NCI-H82 treated with DMSO at 0.1 percent for 48 hours (cell line): ENCODE measurements around the gene GDF15.
"Not testable (repeated sequence)": the region's sequence is repeated elsewhere in the genome, so short reads cannot be mapped to it uniquely, and the experiment has no call there.

Experiments
- DNase-seq: peaks from one replicate; lab custom pipeline; 2025; ENCODE audit not compliant: unreplicated experiment; lab: John Stamatoyannopoulos, UW

Gene GDF15

DNA sequence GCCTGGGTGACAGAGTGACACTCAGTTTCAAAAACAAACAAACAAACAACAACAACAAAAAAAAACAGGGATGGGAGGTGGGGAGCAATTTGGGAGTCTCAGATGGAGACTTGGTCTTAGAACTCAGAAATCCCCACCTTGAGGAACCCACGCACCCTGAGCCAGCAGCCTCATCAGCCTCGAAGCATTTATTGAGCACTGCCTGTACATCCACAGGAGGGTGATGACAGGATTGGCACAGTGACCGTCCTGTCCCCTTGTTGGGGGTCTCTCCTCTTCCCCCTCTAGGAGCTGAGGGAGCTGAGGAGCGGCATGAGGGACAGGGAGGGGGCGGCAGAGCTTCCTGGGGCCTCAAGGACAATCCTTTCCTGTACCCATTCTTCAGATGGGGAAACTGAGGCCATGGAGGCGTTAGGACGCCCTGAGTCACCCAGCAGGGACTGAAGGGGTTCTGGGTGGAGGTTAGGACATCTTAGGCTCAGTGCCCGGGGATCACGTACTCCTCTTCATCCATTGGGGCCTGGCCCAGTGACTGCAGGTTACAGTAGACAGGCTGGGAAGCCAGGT, 5.6 kb downstream of the GDF15 start:
- no peak for DNase-seq

DNA sequence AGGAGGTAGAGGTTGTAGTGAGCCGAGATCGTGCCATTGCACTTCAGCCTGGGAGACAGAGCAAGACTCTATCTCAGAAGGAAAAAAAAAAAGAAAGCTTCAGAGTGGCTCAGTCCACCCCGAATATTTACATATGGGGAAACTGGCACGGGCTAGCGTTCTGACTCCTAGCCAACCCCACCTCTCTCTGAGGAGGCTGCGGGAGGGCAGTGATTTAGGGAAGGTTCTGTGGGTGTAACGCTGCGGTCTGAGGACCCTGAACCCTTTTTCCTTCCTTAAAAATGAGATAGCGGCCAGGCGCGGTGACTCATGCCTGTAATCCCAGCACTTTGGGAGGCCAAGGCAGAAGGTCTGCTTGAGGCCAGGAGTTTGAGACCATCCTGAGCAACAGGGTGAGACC, 6.5 kb downstream of the GDF15 start:
- DNase-seq = no peak

DNA sequence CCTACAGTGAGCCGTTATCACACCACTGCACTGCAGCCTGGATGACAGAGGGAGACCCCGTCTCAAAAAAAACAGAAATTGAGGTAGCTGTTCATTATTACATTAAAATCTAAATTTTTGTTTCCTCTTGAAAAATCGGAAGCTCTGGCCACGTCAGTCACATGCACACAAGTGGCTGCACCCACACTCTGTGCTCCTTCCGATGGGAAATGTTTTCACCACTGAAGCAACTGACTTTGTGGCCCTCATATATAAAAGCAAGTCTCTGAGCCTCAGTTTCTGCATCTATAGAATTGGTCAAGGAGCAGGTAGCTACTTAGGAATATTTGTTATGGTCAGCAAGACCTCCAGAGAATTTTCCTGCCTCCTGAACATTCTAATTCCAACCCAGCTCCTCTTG, 7.0 kb downstream of the GDF15 start:
- DNase-seq = no peak

DNA sequence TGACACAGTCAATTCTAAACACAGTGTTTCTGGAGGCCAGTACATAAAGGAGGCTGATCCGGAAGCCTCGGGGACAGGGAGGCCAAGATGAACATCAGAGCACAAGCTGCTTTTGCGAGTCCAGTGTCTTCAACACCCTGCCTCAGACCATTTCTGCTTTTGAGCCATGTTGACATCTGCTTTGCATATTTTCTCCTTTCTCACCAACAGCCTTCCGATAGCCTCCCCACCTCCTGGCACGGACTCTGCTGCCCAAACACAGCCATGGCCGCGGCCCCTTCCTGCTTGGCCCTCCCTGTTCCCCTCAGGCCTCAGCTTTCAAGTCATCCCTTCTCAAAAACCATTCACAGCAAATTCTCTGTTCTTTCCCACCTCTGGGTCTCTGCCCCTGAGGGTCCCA, 7.9 kb downstream of the GDF15 start:
- no peak for DNase-seq

DNA sequence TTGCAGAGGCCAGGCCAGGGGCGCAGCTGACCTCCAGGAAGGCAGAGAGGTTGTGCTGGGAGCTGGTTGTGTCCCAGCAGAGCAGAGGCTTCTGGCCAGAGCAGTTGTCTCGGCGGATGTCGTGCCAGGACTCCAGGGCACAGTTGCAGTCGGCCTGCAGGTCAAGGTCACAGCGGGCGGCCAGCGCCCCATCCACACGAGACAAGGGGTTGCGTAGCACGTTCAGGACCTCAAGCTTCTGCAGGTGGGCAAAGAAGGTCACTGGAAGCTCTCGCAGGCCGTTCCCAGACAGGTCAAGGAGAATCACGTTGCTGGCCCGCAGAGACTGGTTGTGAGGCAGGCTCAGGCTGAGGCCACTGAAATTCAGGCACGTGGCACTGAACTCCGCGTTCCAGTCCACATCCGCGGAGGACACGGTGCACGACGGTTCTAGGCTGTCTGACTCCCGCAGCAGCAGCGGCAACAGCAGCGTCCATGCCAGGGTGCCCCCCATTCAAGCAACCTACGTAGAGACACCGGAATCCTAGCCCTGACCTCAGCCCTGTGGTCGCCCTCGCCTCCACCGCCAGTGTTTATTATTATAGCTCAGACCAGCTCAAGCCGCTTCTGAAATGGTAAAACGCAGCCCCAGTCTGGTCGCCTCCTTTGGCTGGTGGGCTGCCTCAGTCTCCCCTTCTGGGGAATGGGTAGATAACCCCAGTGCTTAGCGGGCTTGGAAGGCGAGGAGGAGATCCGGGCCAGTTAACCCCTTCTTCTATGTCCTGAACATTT, 10.7 kb downstream of the GDF15 start:
- DNase-seq = no peak

DNA sequence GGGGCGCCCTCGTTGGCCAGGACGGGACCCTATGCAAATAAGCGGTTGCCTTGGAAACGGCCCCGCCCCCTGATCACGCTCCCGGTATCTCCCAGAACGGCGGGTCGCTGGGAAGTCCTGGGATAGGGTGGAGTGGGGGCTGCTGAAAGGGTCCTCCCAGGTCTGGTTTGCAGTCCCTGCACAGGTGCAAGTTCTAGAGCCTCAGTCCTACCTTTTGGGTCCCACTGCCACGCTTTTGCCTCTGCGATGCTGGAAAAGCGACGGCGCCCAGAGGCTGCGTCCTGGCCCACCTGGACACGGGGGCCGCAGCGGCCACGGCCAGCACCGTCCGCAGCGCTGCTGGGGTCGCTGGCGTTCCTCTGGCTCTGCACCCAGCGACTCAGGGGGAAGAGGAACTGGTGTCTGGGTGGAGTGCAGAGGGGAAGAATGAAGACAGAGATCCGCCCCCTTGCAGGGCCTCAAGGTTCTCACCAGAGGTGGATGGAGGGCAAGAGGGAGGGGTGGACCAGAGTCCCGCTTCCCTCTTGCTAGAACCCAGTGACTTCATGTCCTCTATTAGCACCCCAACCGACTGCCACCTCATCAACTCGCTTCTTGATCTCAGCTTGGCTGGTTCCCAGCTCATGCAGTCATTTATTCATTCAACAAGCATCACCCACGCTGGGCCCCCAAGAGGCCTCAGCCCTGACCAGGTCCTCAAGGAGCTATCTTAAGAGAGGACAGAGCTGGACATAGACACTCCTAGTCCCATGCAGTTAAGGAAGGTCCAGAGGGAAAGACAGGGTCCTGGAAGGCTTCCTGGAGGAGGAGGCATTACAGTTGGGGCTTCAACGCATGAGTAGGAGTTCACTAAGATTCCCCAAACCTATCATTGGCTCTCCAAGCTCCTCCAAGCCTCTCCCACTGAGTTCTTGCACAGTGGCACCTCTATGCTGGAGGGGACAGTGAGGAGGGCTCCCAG, 11.6 kb downstream of the GDF15 start, which contains the start of gene LRRC25:
Gene LRRC25, minus strand, starts transcription at position 381 of the 961 bp plus-strand sequence. CDS start 659 bp downstream, outside the sequence.
- DNase-seq = no peak

DNA sequence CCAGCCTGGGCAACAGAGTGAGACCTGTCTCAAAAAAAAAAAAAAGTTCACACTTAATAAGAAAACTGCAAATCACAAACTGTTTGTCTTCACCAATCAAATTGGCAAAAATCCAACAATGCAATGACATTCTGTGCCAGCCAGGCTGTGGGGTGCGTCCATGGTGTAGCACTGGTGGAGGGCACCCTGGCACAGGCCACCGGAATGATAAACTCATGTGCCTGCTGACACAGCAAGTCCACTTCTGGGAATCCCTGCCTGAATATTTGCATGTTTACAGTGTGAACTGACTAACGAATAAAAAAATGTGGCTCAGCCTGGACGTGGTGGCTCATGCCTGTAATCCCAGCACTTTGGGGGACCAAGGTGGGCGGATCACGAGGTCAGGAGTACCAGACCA, 13.1 kb downstream of the GDF15 start:
- DNase-seq = no peak

DNA sequence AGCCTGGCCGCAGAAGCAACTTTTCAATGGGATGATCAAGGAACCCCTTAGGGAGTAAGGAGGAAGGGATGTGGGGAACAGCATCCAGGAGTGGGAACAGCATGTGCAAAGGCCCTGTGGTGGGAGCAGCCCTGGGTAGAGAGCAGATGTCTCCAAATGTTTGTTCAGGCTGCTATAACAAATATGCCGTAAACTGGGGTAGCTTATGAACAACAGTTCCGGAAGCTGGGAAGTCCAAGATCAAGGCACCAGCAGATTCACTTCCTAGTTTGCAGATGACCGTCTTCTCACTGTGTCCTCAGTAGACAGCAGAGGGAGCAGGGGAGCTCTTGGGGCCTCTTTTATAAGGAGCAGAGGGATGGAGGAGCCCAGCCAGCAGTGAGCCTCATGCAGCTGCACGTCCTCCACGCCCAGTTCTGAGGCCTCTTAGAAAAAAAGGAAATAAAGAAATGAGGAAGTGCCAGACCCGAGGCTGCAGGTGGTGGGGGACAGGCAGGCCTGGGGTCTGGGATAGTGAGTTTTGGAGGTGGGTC, 15.7 kb downstream of the GDF15 start:
- no peak for DNase-seq

DNA sequence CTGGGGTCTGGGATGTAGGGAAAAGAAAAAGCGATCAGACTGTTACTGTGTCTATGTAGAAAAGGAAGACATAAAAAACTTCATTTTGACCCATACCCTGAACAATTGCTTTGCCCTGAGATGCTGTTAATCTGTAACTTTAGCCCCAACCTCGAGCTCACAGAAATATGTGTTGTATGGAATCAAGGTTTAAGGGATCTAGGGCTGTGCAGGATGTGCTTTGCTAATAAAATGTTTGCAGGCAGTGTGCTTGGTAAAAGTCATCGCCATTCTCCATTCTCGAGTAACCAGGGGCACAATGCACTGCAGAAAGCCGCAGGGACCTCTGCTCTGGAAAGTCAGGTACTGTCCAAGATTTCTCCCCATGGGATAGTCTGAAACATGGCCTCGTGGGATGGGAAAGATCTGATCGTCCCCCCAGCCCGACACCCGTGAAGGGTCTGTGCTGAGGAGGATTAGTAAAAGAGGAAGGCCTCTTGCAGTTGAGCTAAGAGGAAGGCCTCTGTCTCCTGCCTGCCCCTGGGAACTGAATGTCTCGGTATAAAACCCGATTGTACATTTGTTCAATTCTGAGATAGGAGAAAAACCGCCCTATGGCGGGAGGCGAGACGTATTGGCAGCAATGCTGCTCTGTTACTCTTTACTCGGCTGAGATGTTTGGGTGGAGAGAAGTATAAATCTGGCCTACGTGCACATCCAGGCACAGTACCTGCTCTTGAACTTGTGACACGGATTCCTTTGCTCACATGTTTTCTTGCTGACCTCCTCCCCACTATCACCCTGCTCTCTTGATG, 16.7 kb downstream of the GDF15 start:
- DNase-seq = not testable (repeated sequence)

DNA sequence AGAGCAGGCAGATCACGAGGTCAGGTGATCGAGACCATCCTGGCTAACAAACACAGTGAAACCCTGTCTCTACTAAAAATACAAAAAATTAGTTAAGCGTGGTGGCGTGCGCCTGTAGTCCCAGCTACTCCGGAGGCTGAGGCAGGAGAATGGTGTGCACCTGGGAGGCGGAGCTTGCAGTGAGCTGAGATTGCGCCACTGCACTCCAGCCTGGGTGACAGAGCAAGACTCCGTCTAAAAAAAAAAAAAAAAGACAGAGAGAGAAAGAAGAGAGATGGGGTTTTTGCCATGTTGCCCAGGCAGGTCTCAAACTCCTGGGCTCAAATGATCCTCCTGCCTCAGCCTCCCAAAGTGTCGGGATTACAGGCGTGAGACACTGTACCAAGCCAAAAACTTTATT, 19.8 kb downstream of the GDF15 start:
- DNase-seq = not testable (repeated sequence)

DNA sequence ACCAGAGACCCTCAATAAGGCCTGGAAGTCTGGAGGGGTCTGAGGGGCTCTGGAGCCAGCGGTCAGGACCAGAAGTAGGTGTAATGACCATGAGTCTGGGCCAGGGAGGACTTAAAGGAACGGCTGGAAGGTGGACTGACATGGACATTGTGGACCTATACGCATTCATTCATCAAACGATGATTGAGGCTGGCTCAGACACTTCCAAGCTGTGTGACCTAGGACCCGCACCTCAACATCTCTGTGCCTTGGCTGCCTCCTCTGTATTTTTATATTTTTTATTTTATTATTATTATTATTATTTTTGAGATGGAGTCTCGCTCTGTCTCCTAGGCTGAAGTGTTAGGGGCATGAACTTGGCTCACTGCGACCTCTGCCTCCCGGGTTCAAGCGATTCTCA, 20.8 kb downstream of the GDF15 start:
- DNase-seq = no peak

DNA sequence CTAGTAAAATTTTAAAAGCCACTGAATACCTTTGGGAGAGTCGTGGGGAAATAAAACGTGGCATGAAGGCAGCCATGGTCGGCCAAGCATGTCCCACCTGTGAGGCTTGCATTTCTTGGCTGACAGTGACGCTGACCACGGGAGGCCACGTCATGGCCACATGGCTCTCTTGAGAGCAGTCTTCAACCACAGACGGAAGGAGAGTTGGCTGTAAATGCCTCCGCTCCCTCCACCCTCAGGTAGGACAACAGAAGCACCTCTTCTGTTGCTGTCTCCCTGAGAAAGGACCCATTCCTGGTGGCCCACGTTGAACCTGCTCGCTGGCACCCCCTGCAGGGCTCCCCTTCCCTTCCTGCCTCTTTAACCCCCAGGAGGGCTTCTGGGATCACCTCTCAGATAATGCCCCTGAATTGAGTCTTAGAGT, 22.1 kb downstream of the GDF15 start:
- peak; percentile 20 for DNase-seq

DNA sequence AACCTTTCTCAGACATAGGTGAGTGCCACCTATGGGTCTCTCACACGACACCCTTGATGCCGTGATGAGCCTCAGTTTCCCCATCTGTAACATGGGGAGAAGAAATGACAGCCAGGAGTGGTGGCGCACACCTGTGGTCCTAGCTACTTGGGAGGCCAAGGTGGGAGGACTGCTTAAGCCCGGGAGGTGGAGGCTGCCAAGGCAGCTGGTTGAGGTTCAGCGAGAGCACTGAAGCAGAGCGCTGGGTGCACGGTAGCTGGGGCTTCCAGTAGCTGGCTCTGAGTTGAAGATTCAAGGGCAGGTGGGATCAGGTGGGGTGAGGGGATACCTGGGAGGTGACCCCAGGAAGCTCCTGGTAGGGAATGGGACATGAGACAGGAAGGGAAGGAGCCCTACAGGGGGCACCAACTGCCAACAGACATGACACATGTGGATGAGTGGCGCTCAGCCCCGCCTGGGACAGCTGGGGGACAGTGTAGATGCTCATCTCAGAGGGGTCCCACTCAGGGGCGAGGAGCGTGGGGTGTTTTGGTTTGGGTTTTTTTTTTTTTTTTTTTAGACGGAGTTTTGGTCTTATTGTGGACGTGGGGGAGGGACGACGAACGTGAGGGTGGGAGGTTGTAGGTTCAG, 26.8 kb downstream of the GDF15 start:
- no peak for DNase-seq

DNA sequence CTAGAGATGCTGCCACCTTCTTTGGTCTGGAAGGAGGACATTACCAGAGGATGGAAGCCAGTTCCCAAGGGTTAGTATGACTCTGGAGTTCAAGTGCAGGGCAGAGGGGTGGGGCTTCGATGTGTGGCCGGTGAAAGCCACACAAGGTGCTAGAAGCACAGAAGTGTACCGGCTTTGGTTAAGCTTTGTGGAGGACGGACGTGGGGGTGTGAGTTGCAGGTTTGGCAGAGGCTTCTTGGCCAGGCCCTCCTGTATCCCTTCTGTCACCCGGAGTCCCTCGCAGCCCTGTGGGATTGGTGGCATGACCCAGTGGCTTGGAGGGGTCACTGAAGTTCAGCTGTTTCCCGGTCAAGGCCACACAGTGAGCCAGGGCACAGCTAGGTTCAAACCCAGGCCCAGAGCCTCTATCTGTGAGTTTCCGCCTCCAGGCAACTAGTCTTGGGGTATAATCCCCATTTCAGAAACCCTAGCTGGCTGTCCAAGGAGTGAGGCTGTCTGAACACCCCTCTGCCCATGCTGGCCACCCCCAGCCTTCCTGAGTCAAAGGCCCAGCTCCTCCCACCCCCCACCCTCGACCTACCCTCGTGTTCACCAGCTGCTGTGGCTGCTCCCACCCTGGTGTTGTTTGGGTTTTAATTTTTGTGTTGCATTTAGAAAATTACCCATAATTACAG, 28.7 kb downstream of the GDF15 start:
- DNase-seq = peak; percentile 11

DNA sequence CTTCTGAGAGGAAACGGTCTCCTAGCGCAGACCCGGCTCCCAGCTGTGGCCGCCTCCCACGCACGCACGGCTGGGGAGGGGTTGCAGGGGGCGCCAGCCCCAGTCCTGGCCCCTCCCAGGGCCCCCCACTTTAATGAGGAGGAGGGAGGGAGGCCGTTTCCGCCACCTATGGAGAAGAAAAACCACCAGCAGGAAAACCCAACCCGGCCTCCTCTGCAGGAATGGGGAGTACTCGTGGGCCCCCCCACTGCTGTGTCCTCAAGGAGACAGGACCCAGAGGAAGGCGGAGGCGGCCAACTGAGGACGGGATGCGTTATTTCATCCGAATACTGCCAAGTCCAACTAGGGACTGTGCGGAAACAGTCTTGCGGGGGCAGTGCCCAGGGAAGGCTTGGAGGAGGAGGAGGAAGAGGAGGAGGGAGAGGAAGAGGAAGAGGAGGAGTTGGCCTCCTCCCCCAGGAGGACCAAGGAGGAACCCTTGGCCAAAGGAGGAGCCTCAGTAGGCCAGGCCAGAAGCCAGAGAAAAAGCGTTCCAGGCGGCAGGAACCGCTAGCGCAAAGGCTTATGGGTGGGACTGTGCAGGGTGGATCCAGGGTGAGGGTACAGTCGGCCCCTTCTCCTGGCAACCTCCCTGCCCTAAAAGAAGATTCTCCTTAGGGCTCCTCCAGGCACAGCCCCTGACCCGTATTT, 29.4 kb downstream of the GDF15 start:
- DNase-seq = no peak

DNA sequence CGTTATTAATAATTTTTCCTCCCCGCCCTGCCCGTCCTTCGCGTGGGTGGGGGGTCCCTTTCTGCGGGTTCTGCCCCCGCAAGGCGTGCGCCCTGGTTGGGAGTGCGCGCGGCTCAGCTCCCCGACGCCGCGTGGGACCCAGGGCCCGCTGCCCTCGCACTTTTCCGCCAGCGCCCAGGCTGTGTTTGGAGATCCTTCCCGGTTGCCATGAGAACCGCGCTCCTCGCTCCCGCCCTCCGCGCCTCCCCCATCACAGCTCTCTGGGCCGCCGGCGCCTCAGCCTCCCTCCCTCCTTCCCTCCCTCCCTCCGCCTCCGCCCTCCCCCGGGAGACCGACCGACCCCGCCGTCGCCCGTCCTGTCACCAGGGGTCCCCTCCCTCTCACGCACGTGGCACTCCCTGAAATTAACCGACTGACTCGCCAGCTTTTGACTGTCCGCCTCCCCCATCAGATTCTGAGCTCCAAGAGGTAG, 30.9 kb downstream of the GDF15 start:
- peak; percentile 74 for DNase-seq

DNA sequence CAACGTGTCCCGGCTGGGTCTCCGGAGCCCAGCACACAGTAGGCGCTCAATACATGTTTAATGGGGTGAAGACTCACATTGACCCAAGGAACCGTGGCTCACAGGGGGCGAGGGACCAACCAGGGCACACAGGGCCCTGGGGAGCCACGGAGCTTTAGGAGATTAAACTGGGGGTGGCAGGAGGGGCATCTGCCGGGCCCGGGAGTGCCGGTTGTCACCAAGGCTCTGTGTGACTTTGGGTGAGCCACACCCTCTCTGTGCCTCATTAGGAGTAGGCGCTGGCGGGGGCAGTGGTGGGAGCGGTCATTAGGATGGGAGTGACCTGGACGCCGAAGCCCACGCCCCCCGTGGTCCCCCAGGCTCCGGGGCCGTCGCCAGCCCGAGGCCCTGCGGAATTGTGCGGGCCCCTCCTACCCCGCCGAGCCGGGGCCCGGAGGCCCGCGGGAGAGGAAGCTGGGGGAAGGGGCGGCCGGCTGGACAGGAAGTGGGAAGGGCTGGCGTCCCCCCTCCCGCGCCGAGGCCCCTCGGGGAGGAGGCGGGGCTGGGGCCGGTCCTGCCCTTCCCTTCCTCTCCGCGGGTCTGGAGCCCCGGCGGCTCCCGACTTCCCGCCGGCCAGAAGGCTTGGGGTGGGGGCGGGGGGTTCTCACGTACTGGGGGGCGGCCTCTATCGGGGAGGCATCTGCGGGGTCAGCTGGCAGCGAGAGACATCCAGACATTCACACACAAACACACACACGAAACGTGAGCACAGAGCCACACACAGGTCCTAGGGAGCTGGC, 31.5 kb downstream of the GDF15 start:
- peak; percentile 76 for DNase-seq

DNA sequence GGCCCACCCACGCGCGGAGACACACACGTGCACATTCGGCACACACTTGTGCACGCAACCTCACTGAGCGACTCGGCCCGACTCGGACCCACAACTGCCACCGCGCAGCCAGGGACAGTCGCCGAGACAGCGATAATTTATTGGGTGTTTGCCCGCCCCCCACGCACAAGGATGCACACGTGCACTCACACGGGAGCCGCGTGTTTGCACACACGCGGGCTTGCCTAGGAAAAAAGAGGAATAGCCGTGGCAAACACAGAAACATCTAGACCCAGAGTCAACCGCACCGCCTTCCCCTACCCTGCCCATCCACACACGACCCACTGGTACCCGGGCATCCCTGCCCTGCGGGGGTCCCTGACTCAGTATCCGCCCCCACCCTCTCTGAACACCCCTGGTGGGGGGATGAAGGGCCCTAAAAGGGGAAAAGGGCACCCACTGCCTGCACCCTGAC, 32.1 kb downstream of the GDF15 start:
- DNase-seq = no peak
